NCI-H69 (cell line): ENCODE results near the gene GCNT1.
A peak's percentile ranks its signal among the peaks of the same experiment; 100 is the strongest.
"Not testable (repeated sequence)": the region's sequence is repeated elsewhere in the genome, so short reads cannot be mapped to it uniquely, and the experiment has no call there.

Source experiments
- DNase-seq: peaks from one replicate; lab custom pipeline; 2025; lab: John Stamatoyannopoulos, UW

Gene GCNT1

DNA sequence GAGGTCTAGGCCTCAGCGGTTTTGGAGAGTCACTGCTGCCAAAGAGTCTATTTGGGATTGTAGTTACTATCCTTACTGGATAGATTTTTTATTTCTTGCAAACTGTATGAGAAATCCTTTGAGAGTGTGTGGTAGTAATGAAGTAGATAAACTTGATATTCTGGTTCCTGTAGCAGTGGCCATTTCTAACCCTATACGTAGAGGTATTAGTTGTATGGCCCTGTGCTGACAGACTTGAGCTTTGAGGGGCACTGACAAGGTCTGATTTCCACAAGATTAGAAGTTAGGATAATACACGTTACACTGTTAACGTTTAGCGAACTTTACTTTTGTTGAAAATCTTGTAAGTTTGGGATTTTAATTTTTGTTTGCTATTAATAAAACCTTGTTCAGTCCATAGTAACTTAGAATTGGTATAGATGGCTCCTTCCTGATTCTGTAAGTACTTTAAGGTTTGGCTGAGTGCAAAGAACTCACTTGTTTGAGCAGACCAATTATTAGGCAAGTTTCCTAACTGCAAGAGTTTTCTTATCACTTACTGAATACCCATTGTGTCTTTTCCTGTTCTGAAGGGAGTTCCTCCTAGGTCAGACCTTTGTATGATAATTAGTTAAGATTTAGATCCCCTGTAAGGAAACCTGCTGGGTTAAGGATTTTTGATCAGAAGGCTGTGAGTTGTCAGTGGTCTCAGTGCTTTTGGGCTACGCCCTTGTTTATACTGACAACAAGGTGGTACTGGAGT lies 31.4 kb downstream of the GCNT1 start:
- DNase-seq: no peak

DNA sequence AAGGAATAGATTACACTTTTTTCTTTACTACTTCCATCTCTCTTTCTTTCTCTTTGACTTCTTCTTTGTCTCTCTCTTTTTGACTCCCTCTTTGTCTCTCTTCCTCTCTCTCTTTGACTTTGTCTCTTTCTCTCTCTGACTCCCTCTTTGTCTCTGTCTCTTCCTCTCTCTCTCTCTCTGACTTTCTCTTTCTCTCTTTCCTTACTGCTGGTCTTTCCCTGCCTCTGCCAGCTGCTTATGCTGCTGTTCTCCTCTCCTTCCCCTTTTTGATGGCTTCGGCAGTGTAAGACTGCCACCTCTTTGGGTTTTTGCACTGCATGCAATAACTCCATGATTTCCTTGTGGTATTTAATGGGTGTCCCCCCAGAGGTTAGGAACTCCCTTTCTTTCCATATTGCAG lies 32.1 kb downstream of the GCNT1 start:
- DNase-seq: not testable (repeated sequence)

DNA sequence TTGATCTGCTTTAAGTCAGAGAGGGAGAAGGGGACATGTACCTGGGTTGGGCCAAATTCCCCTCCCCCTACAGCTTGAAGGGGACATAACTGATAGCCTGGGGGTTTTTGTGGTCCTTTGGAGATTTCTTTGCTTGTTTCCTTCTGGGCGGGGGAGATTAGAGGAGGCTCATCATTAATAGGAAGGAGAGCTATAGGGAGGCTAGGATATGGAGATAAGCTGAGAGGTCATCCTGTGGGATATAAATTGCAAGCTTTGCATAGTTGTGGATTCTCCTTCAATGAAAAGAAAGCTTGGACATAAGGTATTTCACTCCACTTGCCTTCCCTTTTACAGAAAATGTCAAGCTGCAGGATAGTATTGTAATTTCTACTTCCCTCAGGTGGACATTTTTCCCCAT lies 34.5 kb downstream of the GCNT1 start:
- DNase-seq: not testable (repeated sequence)

DNA sequence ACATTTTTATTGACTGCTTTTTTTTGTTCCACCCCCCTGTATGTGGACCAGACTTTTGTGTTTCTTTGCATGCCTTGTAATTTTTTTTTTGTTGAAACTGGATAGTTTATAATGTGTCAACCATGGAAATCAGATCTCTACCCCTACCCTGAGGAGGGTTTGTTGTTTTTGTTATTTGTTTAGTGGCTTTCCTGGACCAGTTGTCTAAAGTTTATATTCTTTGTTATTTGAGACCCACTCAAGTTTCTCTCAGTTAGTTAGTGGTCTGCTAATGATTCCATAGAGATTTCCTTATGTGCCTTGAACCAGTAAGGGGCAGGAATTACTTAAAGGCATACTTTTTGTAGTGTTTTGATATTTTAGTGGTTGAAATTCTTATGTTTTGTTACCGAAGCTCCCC lies 41.1 kb downstream of the GCNT1 start:
- no peak for DNase-seq

DNA sequence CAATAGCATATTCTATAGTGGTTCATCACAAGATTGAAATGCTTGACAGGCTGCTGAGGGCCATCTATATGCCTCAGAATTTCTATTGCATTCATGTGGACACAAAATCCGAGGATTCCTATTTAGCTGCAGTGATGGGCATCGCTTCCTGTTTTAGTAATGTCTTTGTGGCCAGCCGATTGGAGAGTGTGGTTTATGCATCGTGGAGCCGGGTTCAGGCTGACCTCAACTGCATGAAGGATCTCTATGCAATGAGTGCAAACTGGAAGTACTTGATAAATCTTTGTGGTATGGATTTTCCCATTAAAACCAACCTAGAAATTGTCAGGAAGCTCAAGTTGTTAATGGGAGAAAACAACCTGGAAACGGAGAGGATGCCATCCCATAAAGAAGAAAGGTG lies 43.8 kb downstream of the GCNT1 start:
- DNase-seq: no peak

DNA sequence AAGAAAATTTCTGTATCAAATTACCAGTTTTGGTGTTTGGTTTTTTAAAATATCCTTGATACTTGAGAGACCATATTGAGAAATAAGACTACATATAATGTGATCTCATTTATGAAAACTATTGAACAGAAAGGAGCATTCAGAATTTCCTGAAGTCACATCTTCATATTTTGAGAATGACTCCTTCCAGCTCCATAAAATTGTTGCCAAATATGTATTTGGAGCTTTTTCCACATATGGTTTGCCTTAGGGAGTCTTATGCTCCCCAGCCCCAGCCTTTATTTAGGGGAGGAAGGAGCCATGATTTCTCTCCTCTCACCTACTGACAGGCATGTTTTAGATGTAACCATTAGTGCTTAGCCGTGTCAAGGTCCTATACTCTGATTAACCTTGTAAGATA lies 51.1 kb downstream of the GCNT1 start:
- DNase-seq: no peak

DNA sequence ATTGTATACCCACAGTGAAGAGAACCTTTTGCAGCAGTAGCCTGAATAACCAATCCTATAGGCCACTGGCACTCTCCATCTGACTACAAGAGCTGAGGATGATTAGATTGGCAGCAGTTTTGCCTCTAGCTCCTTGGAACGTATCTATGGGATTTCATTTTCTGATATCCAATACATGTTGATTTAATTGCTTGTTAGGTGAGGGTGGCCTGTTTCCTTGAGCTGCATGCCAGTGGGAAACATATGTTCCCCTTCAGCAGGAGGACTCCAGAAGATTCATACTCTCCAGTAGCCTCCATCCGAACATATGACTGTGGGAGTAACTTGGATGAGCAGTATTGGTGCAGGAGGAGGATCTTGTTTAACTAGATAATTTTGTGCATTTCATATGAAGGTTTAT lies 51.5 kb downstream of the GCNT1 start:
- DNase-seq: no peak

DNA sequence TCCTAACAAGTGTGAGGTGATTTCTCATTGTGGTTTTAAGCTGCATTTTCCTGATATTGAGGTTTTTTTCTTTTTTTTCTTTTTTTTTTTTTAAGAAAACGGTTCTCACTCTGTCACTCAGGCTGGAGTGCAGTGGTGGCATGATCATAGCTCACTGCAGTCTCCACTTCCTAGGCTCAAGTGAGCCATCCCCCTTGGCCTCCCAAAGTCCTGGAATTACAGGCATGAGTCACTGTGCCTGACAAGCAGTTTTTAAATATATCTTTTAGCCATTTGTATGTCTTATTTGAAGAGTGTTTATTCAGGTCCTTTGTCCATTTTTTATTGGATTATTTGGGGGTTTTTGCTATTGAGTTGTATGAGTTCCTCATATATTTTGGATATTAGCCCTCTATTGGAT lies 53.8 kb downstream of the GCNT1 start:
- no peak for DNase-seq

DNA sequence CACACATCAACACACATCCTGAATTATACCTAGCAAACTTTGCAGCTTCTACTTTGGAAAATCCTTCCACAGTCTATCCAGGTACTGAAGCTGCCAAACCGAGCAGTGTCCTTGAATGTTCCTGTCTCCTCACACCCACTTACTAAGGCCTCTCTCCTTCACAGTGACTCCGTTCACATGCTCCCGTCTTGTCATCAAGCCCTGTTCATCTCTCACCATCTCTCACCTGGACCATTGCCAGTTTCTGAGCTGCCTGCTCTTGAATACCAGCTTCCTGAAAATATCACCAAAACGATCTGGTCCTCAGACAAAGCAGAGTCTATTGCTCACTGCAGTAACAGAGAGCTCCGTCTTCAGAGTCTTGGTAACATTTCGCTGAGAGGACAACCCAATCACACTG lies 57.4 kb downstream of the GCNT1 start:
- peak; percentile 68 for DNase-seq

DNA sequence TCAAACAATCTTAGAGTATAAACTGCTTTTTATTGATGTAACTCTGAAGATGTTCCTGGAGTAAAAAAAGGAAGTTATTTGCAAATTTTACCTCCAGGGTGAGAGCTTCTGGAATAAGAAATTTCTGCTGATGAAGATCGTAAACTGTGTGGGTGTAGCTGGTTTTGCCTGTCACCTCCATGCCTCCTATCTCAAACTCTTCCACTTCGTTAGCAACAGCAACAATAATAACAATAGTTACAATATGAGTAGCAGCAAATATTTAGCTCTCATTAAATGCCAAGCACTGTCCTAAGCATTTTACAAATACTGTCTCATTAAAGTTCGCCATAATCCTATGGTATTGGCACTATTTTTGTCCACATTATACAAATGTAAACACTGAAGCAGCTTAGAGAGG lies 57.9 kb downstream of the GCNT1 start:
- no peak for DNase-seq

DNA sequence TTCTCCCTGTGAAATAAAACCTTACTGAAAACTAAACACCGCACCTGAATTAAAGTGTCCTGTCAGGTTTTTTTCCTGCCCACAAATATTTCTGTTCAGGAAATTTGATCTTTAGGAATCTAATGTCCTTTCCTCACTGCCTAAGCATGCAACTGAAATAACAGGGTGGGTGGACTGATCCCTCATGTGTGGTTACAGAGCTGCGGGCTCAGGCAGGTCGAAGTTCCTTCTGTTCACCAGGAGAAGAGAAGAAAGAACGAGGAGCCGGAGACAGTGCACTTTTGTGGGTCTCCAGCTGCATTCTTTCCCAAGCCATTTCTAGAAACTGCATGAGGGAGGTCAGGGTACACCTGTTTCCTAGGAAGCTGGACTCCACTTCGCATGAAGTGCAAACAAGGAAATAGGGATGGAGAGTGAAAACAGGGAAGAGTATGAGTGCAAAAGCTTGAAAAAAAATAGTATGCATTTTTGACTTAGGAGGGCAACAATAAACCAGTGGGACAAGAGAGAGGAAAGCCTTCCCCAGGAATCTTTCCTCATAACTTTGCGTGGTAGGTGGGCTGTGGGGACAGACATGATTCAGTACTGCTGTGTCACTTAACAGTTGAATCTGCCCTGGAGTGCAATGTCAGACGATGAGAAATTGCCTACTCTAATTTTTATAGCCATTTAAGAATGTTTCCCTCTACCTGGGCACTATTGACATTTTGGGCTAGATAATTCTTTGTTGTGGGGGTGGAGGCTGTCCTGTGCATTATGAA lies 60.3 kb downstream of the GCNT1 start:
- peak; percentile 37 for DNase-seq

DNA sequence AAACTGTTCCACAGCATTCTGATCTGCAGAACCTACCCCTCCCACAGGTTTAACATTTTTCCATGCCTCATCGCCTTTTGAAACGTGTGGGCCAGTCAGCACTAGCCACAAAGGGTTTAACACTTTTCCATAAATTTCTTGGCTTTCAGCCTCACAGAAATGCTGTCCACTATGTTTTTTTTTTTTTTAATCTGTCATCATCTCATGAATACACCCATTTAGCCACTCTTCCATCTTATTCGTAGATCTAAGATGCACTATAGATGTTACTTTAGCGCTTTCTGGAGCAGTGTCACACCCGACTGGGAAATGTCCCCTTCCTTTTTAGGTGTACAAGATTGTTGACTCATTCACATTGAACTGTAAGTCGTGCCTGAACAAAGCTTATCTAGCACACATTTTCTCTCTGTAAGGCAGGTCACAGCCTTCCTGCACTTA lies 62.3 kb downstream of the GCNT1 start:
- DNase-seq: peak; percentile 84

DNA sequence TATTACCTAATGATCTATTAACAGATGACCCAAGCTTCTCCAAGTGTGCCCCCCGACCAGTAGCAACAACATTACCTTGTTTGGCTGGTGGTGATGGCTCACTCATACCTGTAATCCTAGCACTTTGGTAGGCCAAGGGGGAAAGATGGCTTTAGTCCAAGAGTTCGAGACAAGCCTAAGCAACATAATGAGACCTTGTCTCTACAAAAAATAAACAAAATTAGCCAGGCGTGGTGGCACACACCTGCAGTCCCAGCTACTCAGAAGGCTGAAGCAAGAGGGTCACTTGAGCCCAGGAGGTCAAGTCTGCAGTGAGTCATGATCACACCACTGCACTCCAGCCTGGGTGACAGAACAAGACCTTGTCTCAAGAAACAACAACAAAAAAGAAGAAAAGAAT lies 62.9 kb downstream of the GCNT1 start:
- DNase-seq: peak; percentile 99

DNA sequence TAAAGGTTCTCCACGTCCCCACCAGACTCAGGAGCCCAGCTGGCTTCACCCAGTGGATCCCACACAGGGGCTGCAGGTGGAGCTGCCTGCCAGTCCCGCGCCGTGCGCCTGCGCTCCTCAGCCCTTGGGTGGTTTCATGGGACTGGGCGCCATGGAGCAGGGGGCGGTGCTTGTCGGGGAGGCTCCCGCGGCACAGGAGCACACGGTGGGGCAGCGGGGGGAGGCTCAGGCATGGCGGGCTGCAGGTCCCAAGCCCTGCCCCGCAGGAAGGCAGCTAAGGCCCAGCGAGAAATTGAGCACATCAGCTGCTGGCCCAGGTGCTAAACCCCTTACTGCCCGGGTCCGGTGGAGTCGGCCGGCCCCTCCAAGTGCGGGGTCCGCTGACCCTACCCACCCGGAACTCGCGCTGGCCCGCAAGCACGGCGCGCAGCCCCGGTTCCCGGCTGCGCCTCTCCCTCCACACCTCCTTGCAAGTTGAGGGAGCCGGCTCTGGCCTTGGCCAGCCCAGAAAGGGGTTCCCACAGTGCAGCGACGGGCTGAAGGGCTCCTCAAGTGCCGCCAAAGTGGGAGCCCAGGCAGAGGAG lies 64.7 kb downstream of the GCNT1 start:
- DNase-seq: not testable (repeated sequence)

DNA sequence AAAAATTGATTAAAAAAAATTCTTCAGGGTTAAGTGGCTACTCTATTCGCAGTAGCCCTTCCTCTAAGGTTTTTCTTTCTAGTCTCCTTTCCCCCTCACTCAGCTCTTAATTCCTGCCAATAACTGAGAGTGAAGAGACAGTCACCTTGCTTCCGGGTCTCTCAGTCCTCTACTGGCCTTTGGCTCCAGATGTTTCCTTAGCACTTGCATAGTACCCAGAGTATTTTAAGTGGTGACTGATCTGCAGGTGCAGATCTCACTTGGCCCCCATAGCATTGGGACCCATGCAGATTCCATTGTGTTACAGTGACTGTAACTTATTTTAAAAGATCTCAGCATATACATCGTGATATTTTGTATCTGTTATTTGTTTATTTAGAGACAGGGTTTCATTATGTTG lies 66.2 kb downstream of the GCNT1 start:
- no peak for DNase-seq

DNA sequence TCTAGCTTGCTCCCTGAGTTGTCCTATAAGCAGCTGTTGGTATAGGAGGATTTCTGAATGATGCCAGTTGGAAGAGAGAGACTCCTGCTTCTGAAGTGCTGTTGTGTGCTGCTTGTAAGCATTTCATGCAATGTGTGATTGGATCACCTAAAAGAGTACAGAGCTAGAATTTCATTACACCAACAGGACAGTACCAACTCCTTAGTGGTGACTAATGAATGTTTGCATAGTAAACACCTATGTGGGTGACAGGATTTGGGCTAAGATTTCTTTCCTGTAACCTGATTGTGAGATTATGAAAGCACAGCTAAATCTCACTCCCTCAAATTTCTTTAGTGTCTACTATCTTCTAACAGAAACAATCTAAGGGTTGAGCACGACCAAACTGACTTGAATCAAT lies 67.0 kb downstream of the GCNT1 start:
- peak; percentile 34 for DNase-seq

DNA sequence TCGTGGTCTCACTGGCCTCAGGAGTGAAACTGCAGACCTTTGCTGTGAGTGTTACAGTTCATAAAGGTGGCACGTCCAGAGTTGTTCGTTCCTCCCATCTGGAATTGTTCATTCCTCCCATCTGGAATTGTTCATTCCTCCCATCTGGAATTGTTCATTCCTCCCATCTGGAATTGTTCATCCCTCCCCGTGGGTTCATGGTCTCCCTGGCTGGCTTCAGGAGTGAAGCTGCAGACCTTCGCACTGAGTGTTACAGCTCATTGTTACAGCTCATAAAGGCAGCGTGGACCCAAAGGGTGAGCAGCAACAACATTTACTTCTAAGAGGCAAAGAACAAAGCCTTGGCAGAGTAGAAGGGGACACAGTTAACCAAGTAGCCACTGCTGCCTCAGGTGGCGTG lies 69.1 kb downstream of the GCNT1 start:
- no peak for DNase-seq

DNA sequence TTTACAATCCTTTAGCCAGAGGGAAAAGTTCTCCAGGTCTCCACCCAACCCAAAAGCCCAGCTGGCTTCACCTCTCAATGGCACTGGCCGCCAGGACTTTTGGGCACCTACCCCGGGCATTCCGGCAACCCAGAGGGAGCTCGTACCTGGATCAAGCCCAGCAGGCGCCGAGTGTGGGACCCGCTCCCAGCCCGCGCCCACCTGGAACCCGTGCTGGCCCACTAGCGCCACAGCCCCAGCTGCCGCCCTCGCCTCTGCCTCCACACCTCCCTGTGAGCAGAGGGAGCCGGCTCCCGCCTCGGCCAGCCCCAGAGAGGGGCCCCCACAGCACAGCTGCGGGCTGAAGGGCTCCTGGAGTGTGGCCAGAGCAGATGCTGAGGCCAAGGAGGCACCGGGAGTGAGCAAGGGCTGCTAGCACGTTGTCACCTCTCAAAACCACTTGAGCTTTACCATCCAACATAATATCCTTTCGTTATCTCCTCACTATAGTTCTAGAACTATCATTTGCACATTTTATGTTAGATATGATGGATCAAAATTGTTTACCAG lies 69.7 kb downstream of the GCNT1 start:
- DNase-seq: no peak

DNA sequence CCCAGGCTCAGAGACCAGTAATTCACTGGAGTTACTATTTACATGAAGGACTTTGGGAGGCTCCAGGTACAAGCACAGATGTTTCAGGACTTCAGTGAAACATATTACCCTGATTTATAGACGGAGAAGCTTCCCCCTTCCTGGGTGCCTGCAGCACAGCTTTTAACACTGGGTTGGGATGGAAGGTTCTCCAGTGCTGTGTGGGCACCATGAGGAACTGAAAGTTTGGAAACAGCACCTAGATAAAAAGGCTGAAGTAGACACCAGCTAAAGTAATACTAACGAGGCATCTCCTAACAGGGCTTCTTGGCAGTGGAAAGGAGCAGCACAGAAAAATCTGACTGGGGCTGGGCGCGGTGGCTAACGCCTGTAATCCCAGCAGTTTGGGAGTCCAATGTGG lies 70.7 kb downstream of the GCNT1 start:
- DNase-seq: no peak

DNA sequence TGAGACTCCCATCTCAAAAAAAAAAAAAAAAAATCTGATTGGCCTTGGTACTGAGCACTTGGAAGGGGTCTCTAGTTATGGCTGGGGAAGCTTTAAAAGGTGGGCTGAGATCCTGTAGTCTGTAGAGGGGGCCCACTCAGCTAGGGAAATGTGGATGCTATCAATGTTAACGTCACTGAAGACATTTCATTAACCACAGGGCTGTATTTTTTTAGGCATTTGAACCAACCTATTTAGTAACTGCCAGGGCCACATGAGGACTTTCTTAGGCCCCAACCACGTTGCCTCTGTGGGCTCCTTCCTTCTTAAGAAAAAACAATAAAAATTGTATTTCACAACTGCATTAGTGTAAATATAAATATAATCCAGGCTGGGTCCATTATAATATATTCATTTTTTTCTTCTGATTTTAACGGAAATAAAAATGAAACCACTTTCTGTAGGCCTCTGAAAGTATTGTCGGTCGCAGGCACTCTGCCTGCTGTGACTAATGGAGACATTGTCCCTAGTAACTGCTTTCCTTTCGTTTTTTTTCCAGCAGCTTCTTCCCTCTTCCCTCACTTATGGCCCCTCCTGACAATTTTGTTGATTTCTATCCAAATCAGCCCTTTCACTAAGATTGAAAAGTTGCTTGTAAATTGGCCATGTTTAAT lies 71.6 kb downstream of the GCNT1 start:
- DNase-seq: no peak

DNA sequence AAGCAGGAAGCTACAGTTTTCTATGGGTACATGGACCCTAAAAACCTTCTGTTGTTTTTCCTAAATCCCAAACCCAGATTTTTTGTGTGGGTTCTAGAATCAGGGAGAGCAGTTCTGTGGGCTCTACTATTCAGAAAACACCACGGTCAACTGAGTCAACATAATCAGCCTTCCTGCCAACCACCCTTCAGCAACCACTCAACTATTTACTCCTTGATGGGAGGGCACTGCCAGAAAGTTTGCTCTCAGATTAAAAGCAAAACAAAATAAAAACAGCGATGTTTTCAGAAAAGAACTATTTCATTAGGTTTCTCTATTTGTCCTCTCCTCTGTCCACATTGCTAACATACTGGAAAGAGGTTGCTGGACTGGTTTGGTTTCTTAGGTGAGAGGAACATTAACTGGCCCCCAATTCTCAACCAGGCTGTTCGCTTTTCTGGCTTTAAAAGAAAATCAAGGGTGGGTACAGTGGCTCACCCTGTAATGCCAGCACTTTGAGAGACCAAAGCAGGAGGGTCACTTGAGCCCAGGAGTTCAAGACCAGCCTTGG lies 72.3 kb downstream of the GCNT1 start:
- no peak for DNase-seq

DNA sequence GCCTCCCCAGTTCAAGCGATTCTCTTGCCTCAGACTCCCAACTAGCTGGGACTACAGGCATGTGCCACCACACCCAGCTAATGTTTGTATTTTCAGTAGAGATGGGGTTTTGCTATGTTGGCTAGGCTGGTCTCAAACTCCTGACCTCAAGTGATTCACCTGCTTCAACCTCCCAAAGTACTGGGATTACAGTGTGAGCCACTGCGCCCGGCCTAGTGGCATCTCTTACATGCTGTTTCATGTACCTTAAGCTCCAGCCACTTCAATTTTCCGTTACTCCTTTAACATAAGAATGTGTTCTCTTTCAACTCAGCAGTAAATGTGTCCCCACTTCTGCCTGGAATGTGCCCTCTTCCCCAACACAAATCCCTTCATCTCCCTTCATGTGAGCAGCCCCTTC lies 73.9 kb downstream of the GCNT1 start:
- not testable (repeated sequence) for DNase-seq
